HEK293T (cell line): ENCODE measurements around the gene ATP5MC3.

Source experiments
- BHLHE40 ChIP-seq: fragments of 450-650 bp; IDR thresholded peaks from 2 replicates; pipeline ENCODE4 v1.6.1; 2016; ENCODE audit warnings: mild to moderate bottlenecking, moderate library complexity, borderline replicate concordance
- ELF4 ChIP-seq: fragments of 450-650 bp; IDR thresholded peaks from 2 replicates; pipeline ENCODE4 v1.6.1; 2017; ENCODE audit warnings: antibody characterized with exemption
- FOXA1 ChIP-seq: fragments of 450-650 bp; IDR thresholded peaks from 2 replicates; pipeline ENCODE4 v1.6.1; 2016; ENCODE audit warnings: mild to moderate bottlenecking
- FOXK2 ChIP-seq: fragments of 450-650 bp; IDR thresholded peaks from 2 replicates; pipeline ENCODE4 v1.6.1; 2016; ENCODE audit warnings: mild to moderate bottlenecking
- FOXM1 ChIP-seq: fragments of 450-650 bp; IDR thresholded peaks from 2 replicates; pipeline ENCODE4 v1.6.1; 2017; ENCODE audit warnings: mild to moderate bottlenecking, borderline replicate concordance
- LEF1 ChIP-seq: fragments of 450-650 bp; IDR thresholded peaks from 2 replicates; pipeline ENCODE4 v1.6.1; 2017; ENCODE audit warnings: mild to moderate bottlenecking, borderline replicate concordance
- SP1 ChIP-seq: fragments of 450-650 bp; IDR thresholded peaks from 2 replicates; pipeline ENCODE4 v1.6.1; 2017

DNA sequence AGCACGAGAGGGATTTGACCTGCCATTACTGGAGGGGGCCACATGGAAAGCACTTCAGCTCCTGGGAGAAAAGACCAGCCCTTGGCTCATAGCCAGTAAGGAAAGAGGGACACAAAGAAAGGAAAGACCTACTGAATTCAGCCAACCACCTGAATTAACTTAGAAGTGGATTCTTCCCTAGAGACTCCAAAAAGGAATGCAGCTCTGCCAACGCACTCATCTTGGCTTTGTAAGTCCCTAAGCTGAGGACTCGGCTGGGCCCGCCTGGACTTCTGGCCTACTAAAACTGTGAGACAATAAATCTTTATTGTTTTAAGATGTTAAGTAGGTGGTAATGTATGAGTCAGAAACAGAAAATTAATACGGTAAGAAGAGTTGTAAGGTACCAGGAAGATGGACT lies 25.0 kb downstream of the ATP5MC3 start:
- TF ChIP-seq FOXK2 (no peak), ELF4 (no peak), SP1 (no peak), FOXA1 (no peak), LEF1 (no peak), FOXM1 (no peak), BHLHE40 (no peak)
